GM19043 (cell line): ENCODE results near the gene PHOX2B.
"Not testable (repeated sequence)": the region's sequence is repeated elsewhere in the genome, so short reads cannot be mapped to it uniquely, and the experiment has no call there.

Experiments
- ATAC-seq: cut with Tn5 transposase; IDR thresholded peaks from one replicate; pipeline ENCODE4 v1.9.1; 2021; ENCODE audit warnings: low read depth; ENCODE audit not compliant: unreplicated experiment

PHOX2B gene

GRCh38 chr4:41714364-41715000 is 34.0 kb downstream of the PHOX2B start:
- ATAC-seq = no peak

GRCh38 chr4:41713768-41714167 is 34.8 kb downstream of the PHOX2B start:
- ATAC-seq = no peak

DNA sequence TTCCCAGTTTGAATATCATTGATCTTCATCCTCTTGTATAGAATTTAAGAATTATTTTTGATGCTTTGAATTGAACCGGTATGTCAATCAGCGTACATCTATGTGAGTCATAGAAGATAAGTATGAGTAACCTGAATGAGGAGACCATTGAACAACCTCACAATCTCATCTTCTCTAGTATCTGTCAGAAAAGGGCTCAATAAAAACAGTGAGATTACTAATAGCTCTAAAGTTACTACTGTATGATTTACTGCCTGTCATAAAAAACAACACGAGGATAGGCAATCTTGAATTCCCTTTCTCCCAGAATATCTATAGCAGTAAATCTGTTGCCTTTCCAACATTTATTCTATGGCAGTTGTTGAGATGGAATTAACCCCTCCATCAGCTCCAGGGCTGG is 36.1 kb downstream of the PHOX2B start:
- no peak for ATAC-seq

DNA sequence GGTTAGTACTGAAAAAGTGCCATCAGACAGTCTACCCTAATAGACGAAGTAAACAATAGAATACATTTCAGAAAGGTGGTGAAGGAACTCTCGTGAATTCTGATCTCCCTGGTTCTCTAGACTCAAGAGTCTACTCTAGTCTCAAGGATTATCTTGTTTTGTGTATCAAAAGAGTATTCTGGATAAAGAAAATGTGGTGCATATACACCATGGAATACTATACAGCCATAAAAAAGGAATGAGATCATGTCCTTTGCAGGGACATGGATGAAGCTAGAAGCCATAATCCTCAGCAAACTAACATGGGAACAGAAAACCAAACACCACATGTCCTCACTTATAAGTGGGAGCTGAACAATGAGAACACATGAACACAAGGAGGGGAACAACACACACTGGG is 36.9 kb downstream of the PHOX2B start:
- not testable (repeated sequence) for ATAC-seq

- ATAC-seq = no peak
These were observed 38.6 kb downstream of the PHOX2B start for GRCh38 chr4:41709844-41710481.

DNA sequence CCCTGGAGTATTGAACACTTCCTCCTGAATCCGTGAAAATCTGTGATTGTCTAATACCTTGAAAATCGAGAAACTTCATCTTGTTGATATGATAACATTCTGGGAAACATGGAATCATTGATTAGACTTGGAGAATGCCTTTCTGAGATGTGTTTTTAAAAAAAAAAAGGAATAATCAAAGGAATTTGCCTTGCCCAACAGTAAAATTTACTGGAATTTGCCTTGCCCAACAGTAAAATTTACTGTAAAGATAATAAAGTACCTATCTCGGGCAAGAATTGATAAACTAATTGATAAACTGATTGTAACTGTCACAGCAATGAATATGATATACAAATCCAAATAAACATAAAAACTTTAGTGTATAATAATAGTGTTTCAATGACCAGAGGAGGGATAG is 44.7 kb downstream of the PHOX2B start:
- ATAC-seq = no peak

- no peak for ATAC-seq
These were observed 45.8 kb downstream of the PHOX2B start for GRCh38 chr4:41702770-41703169.

- ATAC-seq = no peak
These were observed 46.5 kb downstream of the PHOX2B start for GRCh38 chr4:41701983-41702382.

DNA sequence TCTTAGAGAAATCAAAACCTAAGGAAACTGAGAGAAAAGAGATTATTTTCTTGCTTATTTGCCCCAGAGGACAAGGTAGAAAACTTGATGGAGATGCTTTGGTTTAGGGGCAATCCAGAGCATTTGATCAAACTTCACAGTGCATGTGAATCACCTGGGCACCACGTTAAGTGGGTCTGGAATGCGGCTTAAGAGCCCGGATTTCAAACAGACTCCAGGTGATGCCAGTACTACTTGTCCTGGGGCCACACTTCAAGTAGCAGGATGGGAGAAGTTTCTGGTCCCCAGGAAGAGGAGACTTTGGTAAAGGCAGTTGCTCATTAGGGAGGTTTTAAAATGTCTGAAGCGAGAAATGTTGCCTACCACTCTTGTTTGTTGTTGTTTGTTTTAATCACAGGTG is 51.8 kb downstream of the PHOX2B start:
- no peak for ATAC-seq

DNA sequence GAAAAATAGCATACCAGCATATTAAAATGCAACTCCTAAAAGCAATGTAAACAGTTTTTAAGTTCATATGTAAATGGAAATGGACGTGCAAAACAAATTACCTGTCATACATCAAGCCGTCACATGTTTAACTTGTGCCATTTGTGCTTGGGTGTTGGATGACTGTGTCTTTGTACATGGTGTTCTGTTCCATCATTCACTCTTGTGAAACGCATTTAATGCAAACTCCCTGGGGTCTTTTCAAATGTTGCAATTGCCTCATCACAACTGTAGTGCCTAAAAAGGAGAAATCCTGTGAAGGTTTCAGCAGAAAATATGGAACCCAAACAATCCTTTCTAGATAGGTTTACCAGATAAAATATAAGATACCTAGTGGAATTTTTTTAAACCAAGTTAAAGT is 52.4 kb downstream of the PHOX2B start:
- ATAC-seq = no peak
